VCaP (cell line): Measurements from ENCODE around the gene ZHX3.

Experiments
- H3K27ac ChIP-seq: fragments of 450-650 bp; 2 replicates; pipeline ENCODE4 v1.5.1; 2017
- CTCF ChIP-seq: fragments of 450-650 bp; conservative IDR thresholded peaks from 2 replicates; pipeline ENCODE4 v1.5.1; 2017; ENCODE audit warnings: mild to moderate bottlenecking, moderate library complexity

The ZHX3 gene

GRCh38 chr20:41279546-41280225 lies 37.8 kb downstream of the ZHX3 start:
- no peak overlapping the region for H3K27ac ChIP-seq
- TF ChIP-seq CTCF: no peak

GRCh38 chr20:41278936-41279335 lies 38.6 kb downstream of the ZHX3 start:
- TF ChIP-seq CTCF: no peak
- H3K27ac ChIP-seq: no peak overlapping the region

- no peak for TF ChIP-seq CTCF
- no peak overlapping the region for H3K27ac ChIP-seq
Observed at GRCh38 chr20:41277049-41277448, 40.5 kb downstream of the ZHX3 start.

GRCh38 chr20:41276317-41276751 lies 41.2 kb downstream of the ZHX3 start:
- peak overlapping the region; percentile 30; the same call in 1 of the 2 replicates for H3K27ac ChIP-seq
- no peak for TF ChIP-seq CTCF

- TF ChIP-seq CTCF: no peak
- peak overlapping the region; percentile 30 for H3K27ac ChIP-seq
Observed at GRCh38 chr20:41275301-41275731, 42.2 kb downstream of the ZHX3 start.

- TF ChIP-seq CTCF: no peak
- peak overlapping the region; percentile 30 for H3K27ac ChIP-seq
Observed at GRCh38 chr20:41274152-41274551, 43.4 kb downstream of the ZHX3 start.

GRCh38 chr20:41273445-41273844 lies 44.1 kb downstream of the ZHX3 start:
- TF ChIP-seq CTCF: no peak

More at GRCh38 chr20:41273445-41273844, 44.1 kb downstream of the ZHX3 start:
- H3K27ac ChIP-seq: no peak overlapping the region
